C4-2B (cell line): ENCODE measurements around the gene ABCD3.

Source experiments
- ZFX ChIP-seq: fragments of 450-650 bp; IDR thresholded peaks from 2 replicates; pipeline ENCODE4 v1.6.1; 2017
- TF ChIP-seq, protein P1 (sequence below): fragments of 450-650 bp; conservative IDR thresholded peaks from 2 replicates; pipeline ENCODE4 v1.5.1; 2017; ENCODE audit warnings: mild to moderate bottlenecking

DNA sequence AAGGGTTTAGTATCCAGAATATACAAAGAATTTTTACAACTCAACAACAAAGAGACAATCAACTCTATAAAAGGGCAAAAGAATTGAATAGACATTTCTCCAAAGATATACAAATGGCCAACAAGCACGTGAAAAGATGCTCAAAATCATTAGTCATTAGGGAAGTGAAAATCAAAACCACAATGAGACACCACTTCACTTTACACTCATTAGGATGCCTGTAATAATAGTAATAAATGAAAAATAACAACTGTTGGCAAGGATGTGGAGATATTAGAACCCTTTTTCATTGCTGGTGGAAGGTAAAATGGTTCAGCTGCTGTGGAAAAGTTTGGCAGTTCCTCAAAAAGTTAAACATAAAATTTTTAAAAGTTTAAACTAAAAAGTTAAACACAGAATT lies 7.0 kb upstream of the ABCD3 start:
- TF ChIP-seq, protein P1, sequence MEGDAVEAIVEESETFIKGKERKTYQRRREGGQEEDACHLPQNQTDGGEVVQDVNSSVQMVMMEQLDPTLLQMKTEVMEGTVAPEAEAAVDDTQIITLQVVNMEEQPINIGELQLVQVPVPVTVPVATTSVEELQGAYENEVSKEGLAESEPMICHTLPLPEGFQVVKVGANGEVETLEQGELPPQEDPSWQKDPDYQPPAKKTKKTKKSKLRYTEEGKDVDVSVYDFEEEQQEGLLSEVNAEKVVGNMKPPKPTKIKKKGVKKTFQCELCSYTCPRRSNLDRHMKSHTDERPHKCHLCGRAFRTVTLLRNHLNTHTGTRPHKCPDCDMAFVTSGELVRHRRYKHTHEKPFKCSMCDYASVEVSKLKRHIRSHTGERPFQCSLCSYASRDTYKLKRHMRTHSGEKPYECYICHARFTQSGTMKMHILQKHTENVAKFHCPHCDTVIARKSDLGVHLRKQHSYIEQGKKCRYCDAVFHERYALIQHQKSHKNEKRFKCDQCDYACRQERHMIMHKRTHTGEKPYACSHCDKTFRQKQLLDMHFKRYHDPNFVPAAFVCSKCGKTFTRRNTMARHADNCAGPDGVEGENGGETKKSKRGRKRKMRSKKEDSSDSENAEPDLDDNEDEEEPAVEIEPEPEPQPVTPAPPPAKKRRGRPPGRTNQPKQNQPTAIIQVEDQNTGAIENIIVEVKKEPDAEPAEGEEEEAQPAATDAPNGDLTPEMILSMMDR: no peak
- TF ChIP-seq ZFX: no peak
